ENCODE results near the gene KCNIP4.

KCNIP4 gene

DNA sequence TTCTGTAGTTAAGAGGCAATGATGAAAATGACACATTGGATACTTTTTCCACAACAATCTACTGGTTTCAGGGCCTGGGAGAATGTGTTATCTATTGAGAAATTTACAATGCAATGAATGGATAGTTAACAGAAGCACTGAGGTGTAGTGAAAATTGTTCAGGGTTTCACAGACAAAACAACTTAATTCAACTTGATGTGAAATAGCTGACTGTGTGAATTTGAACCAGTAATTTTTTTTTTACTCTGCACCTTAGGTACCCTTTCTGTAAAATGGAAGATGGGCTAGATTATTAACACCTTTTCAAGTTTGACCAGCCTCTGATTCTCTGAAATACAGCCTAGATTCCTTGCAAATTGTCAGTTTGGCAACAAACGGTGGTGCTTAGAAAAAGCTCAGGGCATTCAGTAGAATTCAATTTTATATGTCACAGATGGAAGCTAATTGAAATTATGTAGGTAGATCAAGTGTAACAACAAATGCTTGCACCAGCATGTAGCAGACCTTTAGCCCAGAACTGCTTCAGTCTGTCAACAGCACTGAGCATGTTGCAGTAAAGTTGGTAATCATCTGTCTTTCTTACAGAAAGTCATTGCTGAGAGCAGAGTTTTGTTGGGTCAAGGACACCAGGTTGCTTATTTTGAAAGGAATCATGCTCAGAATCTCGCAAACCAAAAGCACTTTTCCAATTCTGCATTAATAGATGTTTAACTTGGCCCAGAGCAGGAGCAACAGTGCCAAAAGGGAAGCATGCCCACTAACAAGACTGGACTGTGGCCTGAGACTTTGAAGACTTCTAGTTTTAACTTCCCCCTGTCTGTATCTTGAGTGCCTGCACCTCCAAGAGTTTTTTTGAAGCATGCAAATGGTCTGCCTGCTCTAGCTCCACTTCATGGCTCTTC, 721.7 kb downstream of the KCNIP4 start:
- H3K4me1 ChIP-seq (ENCODE audit: insufficient read depth, poor library complexity, severe bottlenecking): no peaks in the 10 kb centered on the region
- H3K27me3 ChIP-seq (ENCODE audit: insufficient read depth, poor library complexity, severe bottlenecking): no peaks in the 10 kb centered on the region
- DNase-seq (ENCODE audit: low spot score) (no peak), ATAC-seq (ENCODE audit: low read depth) (no peak)
- no peaks in the 10 kb centered on the region for H3K36me3 ChIP-seq (ENCODE audit: low read depth)
- no peak overlapping the region for H3K4me3 ChIP-seq (ENCODE audit: severe bottlenecking)
- H3K9me3 ChIP-seq (ENCODE audit: severe bottlenecking): no peaks in the 10 kb centered on the region
- TF ChIP-seq, protein P1, sequence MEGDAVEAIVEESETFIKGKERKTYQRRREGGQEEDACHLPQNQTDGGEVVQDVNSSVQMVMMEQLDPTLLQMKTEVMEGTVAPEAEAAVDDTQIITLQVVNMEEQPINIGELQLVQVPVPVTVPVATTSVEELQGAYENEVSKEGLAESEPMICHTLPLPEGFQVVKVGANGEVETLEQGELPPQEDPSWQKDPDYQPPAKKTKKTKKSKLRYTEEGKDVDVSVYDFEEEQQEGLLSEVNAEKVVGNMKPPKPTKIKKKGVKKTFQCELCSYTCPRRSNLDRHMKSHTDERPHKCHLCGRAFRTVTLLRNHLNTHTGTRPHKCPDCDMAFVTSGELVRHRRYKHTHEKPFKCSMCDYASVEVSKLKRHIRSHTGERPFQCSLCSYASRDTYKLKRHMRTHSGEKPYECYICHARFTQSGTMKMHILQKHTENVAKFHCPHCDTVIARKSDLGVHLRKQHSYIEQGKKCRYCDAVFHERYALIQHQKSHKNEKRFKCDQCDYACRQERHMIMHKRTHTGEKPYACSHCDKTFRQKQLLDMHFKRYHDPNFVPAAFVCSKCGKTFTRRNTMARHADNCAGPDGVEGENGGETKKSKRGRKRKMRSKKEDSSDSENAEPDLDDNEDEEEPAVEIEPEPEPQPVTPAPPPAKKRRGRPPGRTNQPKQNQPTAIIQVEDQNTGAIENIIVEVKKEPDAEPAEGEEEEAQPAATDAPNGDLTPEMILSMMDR (IDR thresholded peaks at IDR 0.05; ENCODE audit: poor library complexity, severe bottlenecking): no peak
- H3K27ac ChIP-seq (ENCODE audit: poor library complexity, severe bottlenecking): no peak overlapping the region

DNA sequence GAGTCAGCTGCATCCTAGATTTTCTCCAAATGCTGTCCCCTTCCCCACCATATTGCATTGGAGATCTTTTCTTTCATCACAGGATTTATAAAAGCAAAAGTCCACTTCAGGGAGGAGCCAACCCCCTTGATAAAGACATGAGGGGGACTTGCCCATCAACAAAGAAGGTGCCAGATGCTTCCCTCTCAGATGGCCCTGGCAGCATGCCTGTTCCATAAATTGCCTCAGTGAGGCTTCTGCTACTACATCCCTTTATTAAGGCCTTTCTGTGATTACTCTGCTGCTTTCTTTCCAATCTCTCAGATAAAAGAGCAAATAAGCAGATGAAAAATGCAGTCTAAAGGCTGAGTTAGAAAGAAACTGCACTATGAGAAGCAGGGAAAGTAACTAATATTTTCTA, 736.7 kb downstream of the KCNIP4 start:
- H3K27ac ChIP-seq (ENCODE audit: poor library complexity, severe bottlenecking): no peak overlapping the region
- DNase-seq (ENCODE audit: low spot score) (no peak), ATAC-seq (ENCODE audit: low read depth) (no peak)
- no peaks in the 10 kb centered on the region for H3K4me1 ChIP-seq (ENCODE audit: insufficient read depth, poor library complexity, severe bottlenecking)
- no peaks in the 10 kb centered on the region for H3K9me3 ChIP-seq (ENCODE audit: severe bottlenecking)
- TF ChIP-seq, protein P1 (IDR thresholded peaks at IDR 0.05; ENCODE audit: poor library complexity, severe bottlenecking): no peak
- H3K36me3 ChIP-seq (ENCODE audit: low read depth): no peaks in the 10 kb centered on the region
- H3K4me3 ChIP-seq (ENCODE audit: severe bottlenecking): no peak overlapping the region
- no peaks in the 10 kb centered on the region for H3K27me3 ChIP-seq (ENCODE audit: insufficient read depth, poor library complexity, severe bottlenecking)

DNA sequence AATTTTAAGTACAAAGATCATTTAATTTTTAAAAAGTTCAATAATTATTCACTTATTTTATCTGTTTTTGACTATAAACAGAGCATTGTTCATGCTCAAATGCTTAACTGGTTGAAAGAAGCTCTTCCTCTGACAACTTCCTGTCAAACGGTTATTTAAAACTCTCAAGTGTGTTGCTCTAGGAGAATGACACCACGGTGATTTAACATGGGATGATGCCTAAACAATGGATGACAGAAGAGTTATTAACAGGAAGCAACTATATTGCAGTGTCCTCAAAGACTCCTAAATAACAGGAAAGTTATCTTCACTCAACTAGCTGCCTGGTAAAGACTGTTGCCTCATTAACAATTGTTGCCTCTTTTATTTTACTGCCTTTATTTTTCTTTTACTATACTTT, 738.7 kb downstream of the KCNIP4 start:
- no peaks in the 10 kb centered on the region for H3K36me3 ChIP-seq (ENCODE audit: low read depth)
- TF ChIP-seq, protein P1 (IDR thresholded peaks at IDR 0.05; ENCODE audit: poor library complexity, severe bottlenecking): no peak
- no peak overlapping the region for H3K4me3 ChIP-seq (ENCODE audit: severe bottlenecking)
- no peaks in the 10 kb centered on the region for H3K9me3 ChIP-seq (ENCODE audit: severe bottlenecking)
- no peak for ATAC-seq (ENCODE audit: low read depth)
- no peaks in the 10 kb centered on the region for H3K27me3 ChIP-seq (ENCODE audit: insufficient read depth, poor library complexity, severe bottlenecking)
- DNase-seq (ENCODE audit: low spot score): no peak
- H3K27ac ChIP-seq (ENCODE audit: poor library complexity, severe bottlenecking): no peak overlapping the region
- H3K4me1 ChIP-seq (ENCODE audit: insufficient read depth, poor library complexity, severe bottlenecking): no peaks in the 10 kb centered on the region

DNA sequence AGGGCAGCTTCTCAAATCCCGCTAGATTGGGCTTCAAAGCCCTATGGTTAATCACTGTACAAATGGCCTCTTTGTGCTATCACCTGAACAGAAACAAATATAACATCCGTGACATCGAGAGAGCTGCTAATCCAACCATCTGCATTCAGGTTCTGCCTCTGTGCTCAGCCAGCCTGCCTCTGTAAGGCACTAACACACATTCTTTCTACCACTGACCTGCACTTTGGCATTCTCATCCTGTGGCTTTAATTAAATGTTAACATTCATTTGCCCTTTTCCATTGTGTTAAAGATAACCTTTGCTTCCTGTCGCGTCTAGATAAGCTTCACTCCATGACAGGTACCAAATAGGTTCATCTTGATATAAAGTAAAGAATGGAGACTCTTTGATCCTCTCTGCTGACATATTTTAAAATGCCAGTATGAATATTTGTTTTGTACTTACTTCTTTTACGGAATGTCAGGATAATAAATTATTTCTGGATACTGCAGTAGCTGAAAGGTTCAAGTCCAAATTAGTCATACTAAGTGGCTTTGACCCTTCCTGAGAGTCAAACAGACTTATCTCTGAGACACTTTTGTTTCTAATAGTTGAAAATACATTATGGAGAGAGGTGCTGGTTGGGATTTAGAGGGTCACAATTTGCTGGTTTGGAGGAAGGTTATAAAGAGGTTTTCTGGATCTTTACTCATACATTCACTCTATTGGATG, 742.6 kb downstream of the KCNIP4 start:
- TF ChIP-seq, protein P1 (IDR thresholded peaks at IDR 0.05; ENCODE audit: poor library complexity, severe bottlenecking): no peak
- ATAC-seq (ENCODE audit: low read depth) (no peak), DNase-seq (ENCODE audit: low spot score) (no peak)
- no peaks in the 10 kb centered on the region for H3K9me3 ChIP-seq (ENCODE audit: severe bottlenecking)
- no peaks in the 10 kb centered on the region for H3K27me3 ChIP-seq (ENCODE audit: insufficient read depth, poor library complexity, severe bottlenecking)
- no peak overlapping the region for H3K4me3 ChIP-seq (ENCODE audit: severe bottlenecking)
- H3K27ac ChIP-seq (ENCODE audit: poor library complexity, severe bottlenecking): no peak overlapping the region
- no peaks in the 10 kb centered on the region for H3K36me3 ChIP-seq (ENCODE audit: low read depth)
- H3K4me1 ChIP-seq (ENCODE audit: insufficient read depth, poor library complexity, severe bottlenecking): no peaks in the 10 kb centered on the region
